ENCODE results near the gene NRP2. TPM values are rescaled to one million over a fixed set of nuclear protein-coding genes. Genes with fewer than 3 reads are reported as not detected.
A peak's percentile ranks its signal among the peaks of the same experiment; 100 is the strongest.

NRP2 gene
- total and polyA plus RNA-seq, 2 of the 13 experiments (the other 11 are each of a cell fraction or from before 2014, with no cell fraction given), result 0.65 to 1.4 TPM

GRCh38 chr2:205700331-205701132 lies 18.2 kb downstream of the NRP2 start (continued):
- TF ChIP-seq NFAT5 (CRISPR knock-in tag; IDR thresholded peaks at IDR 0.05) (no peak), MLLT10 (CRISPR knock-in tag; IDR thresholded peaks at IDR 0.05) (no peak), ZNF543 (CRISPR knock-in tag; IDR thresholded peaks at IDR 0.05) (0 out of 2 replicates have a peak, but pooled peaks have one; percentile 47), ZNF383 (CRISPR knock-in tag; IDR thresholded peaks at IDR 0.05; ENCODE audit: borderline replicate concordance) (no peak), SOX6 (IDR thresholded peaks at IDR 0.05) (no peak), SOX6 (CRISPR knock-in tag; IDR thresholded peaks at IDR 0.05) (peak; percentile 66; the same call in 1 of the 2 replicates), PBX3 (CRISPR knock-in tag; IDR thresholded peaks at IDR 0.05; ENCODE audit: borderline replicate concordance) (peak; percentile 44; the same call in 1 of the 2 replicates), NPAS2 (CRISPR knock-in tag; IDR thresholded peaks at IDR 0.05; ENCODE audit: borderline replicate concordance) (no peak), FOXA1 (IDR thresholded peaks at IDR 0.05) (no peak), FOXA1 (CRISPR knock-in tag; IDR thresholded peaks at IDR 0.05) (peak; percentile 9; the same call in 1 of the 2 replicates), SP2 (CRISPR knock-in tag; IDR thresholded peaks at IDR 0.05) (no peak), MAX (IDR thresholded peaks at IDR 0.05) (peak; percentile 18; the same call in 1 of the 2 replicates), ZNF281 (CRISPR knock-in tag; IDR thresholded peaks at IDR 0.05; ENCODE audit: borderline replicate concordance) (no peak), MLX (CRISPR knock-in tag; IDR thresholded peaks at IDR 0.05) (no peak), ZMYM3 (CRISPR knock-in tag; IDR thresholded peaks at IDR 0.05) (peak; percentile 35; the same call in 1 of the 2 replicates), YEATS2 (CRISPR knock-in tag; IDR thresholded peaks at IDR 0.05; ENCODE audit: borderline replicate concordance) (no peak), CC2D1A (CRISPR knock-in tag; IDR thresholded peaks at IDR 0.05) (no peak), ZNF256 (CRISPR knock-in tag; conservative IDR thresholded peaks at IDR 0.05) (no peak)
